Activated CD4-positive, CD25-positive, alpha-beta regulatory T cell treated with anti-CD3 and anti-CD28 coated beads, Interleukin-2, amount 50 U/mL, for 24 hours (primary cell): ENCODE results near the gene DAW1.
A peak's percentile ranks its signal among the peaks of the same experiment; 100 is the strongest.
"Not testable (repeated sequence)": the region's sequence is repeated elsewhere in the genome, so short reads cannot be mapped to it uniquely, and the experiment has no call there.

ENCODE experiments used
- ATAC-seq, 2 donors: fragments of 150-1000 bp; cut with Tn5 transposase; one replicate each; pipeline ENCODE4 v1.10.0; 2021; ENCODE audit warnings: mild to moderate bottlenecking in 1 of 2, moderate library complexity in 1 of 2

The DAW1 gene

GRCh38 chr2:227871375-227871791 lies at the start of gene DAW1:
DAW1 (plus strand) TSS chr2:227871631; CDS start chr2:227871690, 59 bp downstream.
- ATAC-seq, result peak; percentile 38 to 49

- ATAC-seq, result no peak
Measured at GRCh38 chr2:227822416-227823003, 48.9 kb upstream of the DAW1 start.

- no peak for ATAC-seq
Measured at GRCh38 chr2:227823922-227824321, 47.5 kb upstream of the DAW1 start.

GRCh38 chr2:227824711-227825110 lies 46.7 kb upstream of the DAW1 start:
- no peak for ATAC-seq

- ATAC-seq, result peak in 1 of 2 donors; percentile 51
Measured at GRCh38 chr2:227826019-227826521, 45.4 kb upstream of the DAW1 start.

GRCh38 chr2:227826563-227826962 lies 44.9 kb upstream of the DAW1 start:
- ATAC-seq, result no peak

GRCh38 chr2:227827143-227827542 lies 44.3 kb upstream of the DAW1 start:
- no peak for ATAC-seq

- no peak for ATAC-seq
Measured at GRCh38 chr2:227828477-227828912, 42.9 kb upstream of the DAW1 start.

- ATAC-seq, result no peak
Measured at GRCh38 chr2:227829337-227829736, 42.1 kb upstream of the DAW1 start.

GRCh38 chr2:227834423-227834822 lies 37.0 kb upstream of the DAW1 start:
- no peak for ATAC-seq

- no peak for ATAC-seq
Measured at GRCh38 chr2:227834916-227835650, 36.3 kb upstream of the DAW1 start.

GRCh38 chr2:227839339-227840129 lies 31.9 kb upstream of the DAW1 start:
- not testable (repeated sequence) for ATAC-seq

- no peak for ATAC-seq
Measured at GRCh38 chr2:227846831-227847230, 24.6 kb upstream of the DAW1 start.

- no peak for ATAC-seq
Measured at GRCh38 chr2:227848146-227848545, 23.3 kb upstream of the DAW1 start.

GRCh38 chr2:227848586-227848985 lies 22.8 kb upstream of the DAW1 start:
- peak; percentile 56 to 74 for ATAC-seq

GRCh38 chr2:227849906-227850305 lies 21.5 kb upstream of the DAW1 start:
- ATAC-seq, result no peak

- ATAC-seq, result no peak
Measured at GRCh38 chr2:227853204-227853629, 18.2 kb upstream of the DAW1 start.

- ATAC-seq, result no peak
Measured at GRCh38 chr2:227853765-227854271, 17.6 kb upstream of the DAW1 start.

GRCh38 chr2:227855440-227855839 lies 16.0 kb upstream of the DAW1 start:
- ATAC-seq, result no peak

GRCh38 chr2:227856697-227857096 lies 14.7 kb upstream of the DAW1 start:
- ATAC-seq, result no peak

- ATAC-seq, result no peak
Measured at GRCh38 chr2:227860221-227860641, 11.2 kb upstream of the DAW1 start.

GRCh38 chr2:227861011-227861410 lies 10.4 kb upstream of the DAW1 start:
- ATAC-seq, result no peak

- ATAC-seq, result no peak
Measured at GRCh38 chr2:227862227-227862740, 9.1 kb upstream of the DAW1 start.
